Mesendoderm (in vitro differentiated cells): ENCODE data around the gene IFI6.
"Not testable (repeated sequence)": the region's sequence is repeated elsewhere in the genome, so short reads cannot be mapped to it uniquely, and the experiment has no call there.

Experiments used
- DNase-seq: peaks from one replicate; pipeline ENCODE4 v3.0.0; 2013
- H2AK5ac ChIP-seq: 2 replicates; pipeline ENCODE4 v1.6.1; 2013; ENCODE audit warnings: low read length, inconsistent platforms
- H2BK120ac ChIP-seq: 2 replicates; pipeline ENCODE4 v1.6.1; 2013; ENCODE audit warnings: low read depth, mild to moderate bottlenecking, low read length, moderate library complexity, mixed read lengths
- H2BK15ac ChIP-seq: replicated peaks from 2 replicates; pipeline ENCODE4 v1.6.1; 2013; ENCODE audit warnings: low read depth, mild to moderate bottlenecking, moderate library complexity
- H2BK5ac ChIP-seq: 2 replicates; pipeline ENCODE4 v1.6.1; 2013; ENCODE audit warnings: low read length, inconsistent platforms
- H3K18ac ChIP-seq: 2 replicates; pipeline ENCODE4 v1.6.1; 2013; ENCODE audit warnings: mild to moderate bottlenecking, low read length, mixed read lengths
- H3K23ac ChIP-seq: one replicate; pipeline ENCODE4 v1.6.1; 2013; ENCODE audit warnings: low read length
- H3K27ac ChIP-seq: 2 replicates; pipeline ENCODE4 v1.5.1; 2013; ENCODE audit warnings: low read depth, mild to moderate bottlenecking, inconsistent platforms, low read length, moderate library complexity
- H3K27me3 ChIP-seq: 2 replicates; pipeline ENCODE4 v1.6.1; 2013; ENCODE audit warnings: low read length, control low read depth, mild to moderate bottlenecking, inconsistent platforms; ENCODE audit not compliant: insufficient read depth, poor library complexity
- H3K36me3 ChIP-seq: 2 replicates; pipeline ENCODE4 v1.6.1; 2013; ENCODE audit warnings: low read length, inconsistent platforms; ENCODE audit not compliant: control insufficient read depth, insufficient read depth
- H3K4ac ChIP-seq: one replicate; pipeline ENCODE4 v1.6.1; 2013; ENCODE audit warnings: low read depth, mild to moderate bottlenecking, low read length, moderate library complexity
- H3K4me1 ChIP-seq: 2 replicates; pipeline ENCODE4 v1.6.1; 2013; ENCODE audit warnings: low read depth, low read length, inconsistent platforms; ENCODE audit not compliant: control insufficient read depth
- H3K4me2 ChIP-seq: 2 replicates; pipeline ENCODE4 v1.6.1; 2013; ENCODE audit warnings: low read length
- H3K4me3 ChIP-seq: 2 replicates; pipeline ENCODE4 v1.5.1; 2013; ENCODE audit warnings: mild to moderate bottlenecking, low read length
- H3K56ac ChIP-seq: one replicate; pipeline ENCODE4 v1.6.1; 2013; ENCODE audit warnings: low read length
- H3K79me1 ChIP-seq: 2 replicates; pipeline ENCODE4 v1.6.1; 2013; ENCODE audit warnings: low read length, inconsistent platforms
- H3K79me2 ChIP-seq: 2 replicates; pipeline ENCODE4 v1.6.1; 2013; ENCODE audit warnings: mild to moderate bottlenecking, low read length; ENCODE audit not compliant: control insufficient read depth, insufficient read depth
- H3K9ac ChIP-seq: 2 replicates; pipeline ENCODE4 v1.6.1; 2013; ENCODE audit warnings: low read length, inconsistent platforms
- H4K5ac ChIP-seq: one replicate; pipeline ENCODE4 v1.6.1; 2013; ENCODE audit warnings: low read length
- H4K8ac ChIP-seq: one replicate; pipeline ENCODE4 v1.6.1; 2013; ENCODE audit warnings: low read depth, mild to moderate bottlenecking, control low read depth, low read length, moderate library complexity
- WGBS: extraction: QIAGEN DNeasy Blood & Tissue Kit; methylation state at CpG from one replicate; pipeline ENCODE4 v1.1.7; 2013; ENCODE audit warnings: low lambda C conversion rate, missing lambda C conversion rate; ENCODE audit not compliant: insufficient coverage; ENCODE audit errors: extremely low coverage; 5-methylcytosine and 5-hydroxymethylcytosine counted together

Gene IFI6

GRCh38 chr1:27644369-27645070 is 27.5 kb downstream of the IFI6 start:
- no peak overlapping the region for H3K9ac ChIP-seq
- no peak overlapping the region for H3K18ac ChIP-seq
- no peaks in the 10 kb centered on the region for H3K79me1 ChIP-seq
- H3K4me3 ChIP-seq, result no peak overlapping the region
- H3K4ac ChIP-seq, result no peak overlapping the region
- H3K23ac ChIP-seq, result no peak overlapping the region
- H2AK5ac ChIP-seq, result no peak overlapping the region
- no peak overlapping the region for H4K5ac ChIP-seq
- H3K79me2 ChIP-seq, result no peaks in the 10 kb centered on the region
- no peak overlapping the region for H3K4me2 ChIP-seq
- no peaks in the 10 kb centered on the region for H3K4me1 ChIP-seq
- no peak overlapping the region for H3K56ac ChIP-seq
- H2BK15ac ChIP-seq, result no peak overlapping the region
- H3K27me3 ChIP-seq, result no peaks in the 10 kb centered on the region
- WGBS, result no CpG with 5 or more reads among the region's 5 CpGs
- H3K36me3 ChIP-seq, result no peaks in the 10 kb centered on the region
- no peak overlapping the region for H2BK120ac ChIP-seq
- no peak overlapping the region for H4K8ac ChIP-seq
- no peak overlapping the region for H3K27ac ChIP-seq
- DNase-seq, result no peak
- H2BK5ac ChIP-seq, result no peak overlapping the region

GRCh38 chr1:27643600-27644368 is 28.2 kb downstream of the IFI6 start:
- H3K27ac ChIP-seq, result no peak overlapping the region
- H3K4me1 ChIP-seq, result no peaks in the 10 kb centered on the region
- no peak overlapping the region for H4K5ac ChIP-seq
- no peak overlapping the region for H3K56ac ChIP-seq
- H2BK15ac ChIP-seq, result no peak overlapping the region
- H3K9ac ChIP-seq, result no peak overlapping the region
- no peak overlapping the region for H4K8ac ChIP-seq
- no peak overlapping the region for H3K4me3 ChIP-seq
- H2BK120ac ChIP-seq, result no peak overlapping the region
- H3K79me2 ChIP-seq, result no peaks in the 10 kb centered on the region
- no peak overlapping the region for H3K18ac ChIP-seq
- no peak overlapping the region for H3K23ac ChIP-seq
- H3K27me3 ChIP-seq, result no peaks in the 10 kb centered on the region
- H3K4me2 ChIP-seq, result no peak overlapping the region
- H3K79me1 ChIP-seq, result no peaks in the 10 kb centered on the region
- H3K4ac ChIP-seq, result no peak overlapping the region
- H2BK5ac ChIP-seq, result no peak overlapping the region
- WGBS, result no CpG with 5 or more reads among the region's 13 CpGs
- DNase-seq, result peak; percentile 85
- no peak overlapping the region for H2AK5ac ChIP-seq
- H3K36me3 ChIP-seq, result no peaks in the 10 kb centered on the region

- H2BK5ac ChIP-seq, H3K4me1 ChIP-seq, H3K27ac ChIP-seq, H3K79me1 ChIP-seq, H3K9ac ChIP-seq, H3K4me2 ChIP-seq, H3K79me2 ChIP-seq, H2BK120ac ChIP-seq, H3K18ac ChIP-seq, H3K56ac ChIP-seq, H3K36me3 ChIP-seq, H2BK15ac ChIP-seq, H3K4me3 ChIP-seq, H3K27me3 ChIP-seq, DNase-seq, H3K23ac ChIP-seq, H4K8ac ChIP-seq, H3K4ac ChIP-seq, H4K5ac ChIP-seq, H2AK5ac ChIP-seq: not testable (repeated sequence)
- WGBS, result no CpG with 5 or more reads among the region's 9 CpGs
Measured at GRCh38 chr1:27640514-27640913, 31.5 kb downstream of the IFI6 start.

GRCh38 chr1:27638805-27639204 is 33.2 kb downstream of the IFI6 start:
- Histone ChIP-seq H3K56ac (no peak overlapping the region), H2BK15ac (no peak overlapping the region), H3K79me2 (no peaks in the 10 kb centered on the region), H3K36me3 (no peaks in the 10 kb centered on the region), H3K27ac (no peak overlapping the region), H3K9ac (no peak overlapping the region), H2AK5ac (no peak overlapping the region), H3K4me3 (no peak overlapping the region), H3K4me1 (no peaks in the 10 kb centered on the region), H3K18ac (no peak overlapping the region), H4K5ac (no peak overlapping the region), H3K27me3 (peaks cover 15% of the 10 kb centered on the region), H4K8ac (no peak overlapping the region), H3K79me1 (no peaks in the 10 kb centered on the region), H3K4me2 (no peak overlapping the region), H2BK120ac (no peak overlapping the region), H2BK5ac (no peak overlapping the region), H3K4ac (no peak overlapping the region), H3K23ac (no peak overlapping the region)
- no CpG with 5 or more reads among the region's 2 CpGs for WGBS
- no peak for DNase-seq

GRCh38 chr1:27638047-27638734 is 33.8 kb downstream of the IFI6 start:
- Histone ChIP-seq H3K9ac (no peak overlapping the region), H2BK15ac (no peak overlapping the region), H3K79me1 (no peaks in the 10 kb centered on the region), H4K5ac (no peak overlapping the region), H3K4me1 (no peaks in the 10 kb centered on the region), H3K56ac (no peak overlapping the region), H3K27me3 (peaks cover 18% of the 10 kb centered on the region), H2AK5ac (no peak overlapping the region), H3K18ac (no peak overlapping the region), H3K4me3 (no peak overlapping the region), H3K4ac (no peak overlapping the region), H3K79me2 (no peaks in the 10 kb centered on the region), H3K4me2 (no peak overlapping the region), H3K27ac (no peak overlapping the region), H2BK5ac (no peak overlapping the region), H3K23ac (no peak overlapping the region), H3K36me3 (no peaks in the 10 kb centered on the region), H4K8ac (no peak overlapping the region), H2BK120ac (no peak overlapping the region)
- DNase-seq, result no peak
- no CpG with 5 or more reads among the region's 5 CpGs for WGBS
